ENCODE data around the gene SYNE2.

DNA sequence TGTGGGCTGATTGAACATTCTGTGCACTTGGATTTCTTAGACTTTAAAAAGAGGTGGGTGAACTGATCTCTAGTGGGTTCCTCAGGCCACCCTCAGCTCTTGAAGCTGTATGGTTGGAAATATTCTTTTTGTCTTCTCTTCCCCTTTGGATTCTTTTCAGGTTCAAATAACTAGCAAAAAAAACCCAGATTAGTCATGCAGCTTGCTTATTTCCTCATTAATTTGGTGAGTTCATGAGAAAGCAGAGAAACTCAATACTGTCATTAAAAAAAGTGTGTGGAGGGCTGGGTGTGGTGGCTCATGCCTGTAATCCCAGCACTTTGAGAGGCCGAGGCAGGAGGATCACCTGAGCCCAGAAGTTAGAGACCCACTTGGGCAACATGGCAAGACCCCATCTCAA is 258.0 kb downstream of the SYNE2 start:
- no peak for TF ChIP-seq EZH2 (IDR thresholded peaks at IDR 0.05)
- TF ChIP-seq, protein P1, sequence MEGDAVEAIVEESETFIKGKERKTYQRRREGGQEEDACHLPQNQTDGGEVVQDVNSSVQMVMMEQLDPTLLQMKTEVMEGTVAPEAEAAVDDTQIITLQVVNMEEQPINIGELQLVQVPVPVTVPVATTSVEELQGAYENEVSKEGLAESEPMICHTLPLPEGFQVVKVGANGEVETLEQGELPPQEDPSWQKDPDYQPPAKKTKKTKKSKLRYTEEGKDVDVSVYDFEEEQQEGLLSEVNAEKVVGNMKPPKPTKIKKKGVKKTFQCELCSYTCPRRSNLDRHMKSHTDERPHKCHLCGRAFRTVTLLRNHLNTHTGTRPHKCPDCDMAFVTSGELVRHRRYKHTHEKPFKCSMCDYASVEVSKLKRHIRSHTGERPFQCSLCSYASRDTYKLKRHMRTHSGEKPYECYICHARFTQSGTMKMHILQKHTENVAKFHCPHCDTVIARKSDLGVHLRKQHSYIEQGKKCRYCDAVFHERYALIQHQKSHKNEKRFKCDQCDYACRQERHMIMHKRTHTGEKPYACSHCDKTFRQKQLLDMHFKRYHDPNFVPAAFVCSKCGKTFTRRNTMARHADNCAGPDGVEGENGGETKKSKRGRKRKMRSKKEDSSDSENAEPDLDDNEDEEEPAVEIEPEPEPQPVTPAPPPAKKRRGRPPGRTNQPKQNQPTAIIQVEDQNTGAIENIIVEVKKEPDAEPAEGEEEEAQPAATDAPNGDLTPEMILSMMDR (IDR thresholded peaks at IDR 0.05): no peak
- no peak for TF ChIP-seq EZH2phosphoT487 (IDR thresholded peaks at IDR 0.05)

Measured in neural progenitor cell (in vitro differentiated cells).